ENCODE measurements around the gene ZBTB38. TPM values are rescaled to one million over a fixed set of nuclear protein-coding genes. Genes with fewer than 3 reads are reported as not detected.

The ZBTB38 gene
- total RNA-seq, 1 donor from 2014 or later: 89.6 TPM

DNA sequence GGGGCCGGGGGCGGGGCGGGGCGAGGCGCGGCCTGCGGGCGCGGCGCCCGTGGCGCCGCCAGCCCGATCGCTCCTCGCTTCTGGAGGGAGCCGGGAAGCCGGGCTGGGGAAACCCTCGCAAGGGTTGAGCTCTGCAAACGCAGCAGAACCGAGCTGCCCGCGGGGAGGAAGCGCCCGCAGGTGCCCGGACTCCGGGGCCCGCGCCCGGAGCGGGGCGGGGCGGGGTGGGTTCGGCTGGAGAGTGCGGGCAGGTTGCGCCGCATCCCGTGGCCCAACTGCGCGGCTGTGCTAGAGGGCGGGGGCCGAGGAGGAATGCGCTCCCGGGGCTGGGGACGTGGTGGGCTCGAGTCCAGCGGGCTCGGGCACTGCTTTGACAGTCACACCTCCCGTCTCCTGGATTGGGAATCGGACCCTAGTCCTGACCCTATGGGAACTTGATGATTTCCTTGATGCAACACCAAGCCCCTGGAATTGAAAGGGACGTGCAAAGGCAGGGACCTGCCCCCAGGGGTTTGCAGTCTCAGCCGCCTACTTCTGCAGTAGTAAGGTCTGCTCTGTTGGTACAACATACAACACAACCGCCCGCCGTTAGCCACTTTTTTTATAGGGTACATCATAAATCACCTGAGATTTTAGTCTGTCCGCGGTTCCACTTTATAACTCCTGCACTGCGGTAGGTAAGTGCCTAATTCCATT is 34.3 kb downstream of the ZBTB38 start:
- Histone ChIP-seq H3K36me3 (peaks cover 40% of the 10 kb centered on the region), H3K4me1 (peaks cover 78% of the 10 kb centered on the region), H3K4me3 (peak overlapping the region; percentile 75), H3K9me3 (no peaks in the 10 kb centered on the region), H3K27ac (peak overlapping the region; percentile 99), H3K27me3 (ENCODE audit: low read depth) (no peaks in the 10 kb centered on the region)
- TF ChIP-seq, protein P1, sequence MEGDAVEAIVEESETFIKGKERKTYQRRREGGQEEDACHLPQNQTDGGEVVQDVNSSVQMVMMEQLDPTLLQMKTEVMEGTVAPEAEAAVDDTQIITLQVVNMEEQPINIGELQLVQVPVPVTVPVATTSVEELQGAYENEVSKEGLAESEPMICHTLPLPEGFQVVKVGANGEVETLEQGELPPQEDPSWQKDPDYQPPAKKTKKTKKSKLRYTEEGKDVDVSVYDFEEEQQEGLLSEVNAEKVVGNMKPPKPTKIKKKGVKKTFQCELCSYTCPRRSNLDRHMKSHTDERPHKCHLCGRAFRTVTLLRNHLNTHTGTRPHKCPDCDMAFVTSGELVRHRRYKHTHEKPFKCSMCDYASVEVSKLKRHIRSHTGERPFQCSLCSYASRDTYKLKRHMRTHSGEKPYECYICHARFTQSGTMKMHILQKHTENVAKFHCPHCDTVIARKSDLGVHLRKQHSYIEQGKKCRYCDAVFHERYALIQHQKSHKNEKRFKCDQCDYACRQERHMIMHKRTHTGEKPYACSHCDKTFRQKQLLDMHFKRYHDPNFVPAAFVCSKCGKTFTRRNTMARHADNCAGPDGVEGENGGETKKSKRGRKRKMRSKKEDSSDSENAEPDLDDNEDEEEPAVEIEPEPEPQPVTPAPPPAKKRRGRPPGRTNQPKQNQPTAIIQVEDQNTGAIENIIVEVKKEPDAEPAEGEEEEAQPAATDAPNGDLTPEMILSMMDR (IDR thresholded peaks at IDR 0.05): no peak
- ATAC-seq: peak; percentile 79 to 88
- DNase-seq: peak; percentile 83
- intact Hi-C loops (cut with DNase I): no loop called here

DNA sequence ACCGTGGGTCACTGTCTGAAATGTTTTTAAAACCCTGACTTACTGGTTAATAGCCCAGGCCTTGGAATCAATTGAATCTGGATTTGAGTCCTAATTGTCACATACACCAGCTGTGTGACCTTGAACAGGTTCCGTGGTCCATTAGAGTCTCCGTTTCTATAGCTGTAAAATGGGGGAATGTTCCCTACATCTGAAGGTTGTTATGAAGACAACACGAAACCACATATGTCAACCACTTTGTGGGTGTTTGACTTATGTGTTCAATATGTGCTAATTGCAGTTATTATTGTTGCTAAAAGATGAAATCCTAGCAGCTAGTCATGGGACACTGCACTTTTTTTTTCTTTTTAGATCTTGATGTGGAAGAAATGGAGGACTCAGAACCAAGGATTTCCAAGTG is 35.3 kb downstream of the ZBTB38 start:
- ATAC-seq (no peak), DNase-seq (no peak)
- peak overlapping the region; percentile 75 for H3K4me3 ChIP-seq
- peaks cover 88% of the 10 kb centered on the region for H3K4me1 ChIP-seq
- TF ChIP-seq, protein P1 (IDR thresholded peaks at IDR 0.05): no peak
- intact Hi-C loops (cut with DNase I): no loop called here
- H3K27ac ChIP-seq: peak overlapping the region; percentile 99
- no peaks in the 10 kb centered on the region for H3K9me3 ChIP-seq
- no peaks in the 10 kb centered on the region for H3K27me3 ChIP-seq (ENCODE audit: low read depth)
- peaks cover 47% of the 10 kb centered on the region for H3K36me3 ChIP-seq

DNA sequence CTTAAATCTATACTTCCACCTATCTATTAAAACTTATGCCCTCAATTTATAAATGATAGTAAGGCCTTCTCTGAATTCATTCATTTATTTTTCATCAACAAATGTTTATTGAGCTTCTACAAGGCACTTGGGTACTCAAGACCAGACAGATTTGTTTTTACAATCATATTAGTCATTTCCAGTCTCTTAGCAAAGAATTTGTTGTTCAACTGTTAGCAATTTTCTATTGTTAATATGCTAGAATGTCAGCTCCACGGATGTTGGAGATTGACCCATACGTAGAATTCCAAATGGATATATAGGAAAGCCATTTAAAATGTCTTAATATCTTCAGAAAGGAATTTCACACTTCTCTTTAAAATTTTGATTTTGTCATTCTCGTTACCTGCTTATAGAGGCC is 36.7 kb downstream of the ZBTB38 start:
- ATAC-seq (no peak), DNase-seq (no peak)
- H3K27ac ChIP-seq: peak overlapping the region; percentile 4
- TF ChIP-seq, protein P1 (IDR thresholded peaks at IDR 0.05): no peak
- H3K4me3 ChIP-seq: no peak overlapping the region
- H3K36me3 ChIP-seq: peaks cover 54% of the 10 kb centered on the region
- H3K4me1 ChIP-seq: peaks cover 88% of the 10 kb centered on the region
- intact Hi-C loops (cut with DNase I): no loop called here
- H3K27me3 ChIP-seq (ENCODE audit: low read depth): no peaks in the 10 kb centered on the region
- H3K9me3 ChIP-seq: no peaks in the 10 kb centered on the region

DNA sequence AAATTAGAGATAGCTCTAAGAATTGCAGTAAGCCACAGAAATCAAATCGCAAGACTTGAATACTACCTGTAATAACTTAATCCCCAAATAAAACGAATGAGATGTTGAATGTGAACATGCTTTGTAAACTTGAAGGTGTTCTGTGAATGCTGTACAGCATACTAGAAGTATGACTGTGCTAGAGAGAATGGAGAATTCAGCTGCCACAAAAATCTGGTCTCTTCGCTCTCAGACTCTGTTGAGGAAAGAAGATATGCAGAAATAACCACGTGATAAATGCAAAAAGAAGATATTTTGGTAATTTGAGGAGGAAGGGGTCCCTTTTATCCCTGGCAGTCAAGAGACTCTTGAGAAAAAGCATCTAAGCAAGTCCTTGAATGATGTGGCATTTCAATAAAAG is 37.3 kb downstream of the ZBTB38 start:
- DNase-seq (no peak), ATAC-seq (no peak)
- H3K27ac ChIP-seq: peak overlapping the region; percentile 4
- no peaks in the 10 kb centered on the region for H3K27me3 ChIP-seq (ENCODE audit: low read depth)
- intact Hi-C loops (cut with DNase I): no loop called here
- TF ChIP-seq, protein P1 (IDR thresholded peaks at IDR 0.05): no peak
- peaks cover 88% of the 10 kb centered on the region for H3K4me1 ChIP-seq
- H3K36me3 ChIP-seq: peaks cover 54% of the 10 kb centered on the region
- no peaks in the 10 kb centered on the region for H3K9me3 ChIP-seq
- H3K4me3 ChIP-seq: no peak overlapping the region

DNA sequence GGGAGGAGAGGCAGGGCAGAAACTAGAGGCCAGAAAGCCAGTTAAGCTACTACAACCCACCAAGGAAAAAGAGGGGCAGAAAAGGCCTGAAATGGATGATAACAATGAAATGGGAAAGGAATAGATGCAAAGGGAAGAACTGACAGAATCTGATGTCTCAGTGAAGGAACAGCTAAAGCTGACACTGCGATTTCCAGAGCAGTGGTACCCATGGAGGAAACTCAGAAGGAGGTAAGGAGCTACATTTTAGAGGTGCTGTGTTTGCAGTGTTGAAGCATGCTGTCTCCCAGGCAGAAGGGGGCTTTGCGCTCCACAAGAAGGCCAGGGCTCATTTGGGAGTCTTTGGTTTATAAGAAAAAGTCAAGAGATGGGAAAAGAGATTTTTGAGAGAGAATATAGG is 38.0 kb downstream of the ZBTB38 start:
- H3K27me3 ChIP-seq (ENCODE audit: low read depth): no peaks in the 10 kb centered on the region
- peaks cover 54% of the 10 kb centered on the region for H3K36me3 ChIP-seq
- H3K9me3 ChIP-seq: no peaks in the 10 kb centered on the region
- H3K4me3 ChIP-seq: no peak overlapping the region
- H3K27ac ChIP-seq: peak overlapping the region; percentile 66
- intact Hi-C loops (cut with DNase I): no loop called here
- peaks cover 88% of the 10 kb centered on the region for H3K4me1 ChIP-seq
- ATAC-seq (no peak), DNase-seq (no peak)
- TF ChIP-seq, protein P1 (IDR thresholded peaks at IDR 0.05): no peak
